Upper lobe of left lung (tissue), 4 donors: ENCODE results near the gene FBH1.

Experiments
- EP300 ChIP-seq, 4 donors: sonication (generic); formaldehyde crosslinking; IDR thresholded peaks; one replicate each; pipeline ENCODE4 v1.5.1; 2017; ENCODE audit warnings: antibody characterized with exemption in 4 of 4, control low read depth in 2 of 4
- POLR2A ChIP-seq, 4 donors: fragments of 450-650 bp; IDR thresholded peaks; one replicate each; pipeline ENCODE4 v1.5.1; 2016 to 2017; ENCODE audit warnings: antibody characterized with exemption in 4 of 4, mild to moderate bottlenecking in 2 of 4
- POLR2AphosphoS5 ChIP-seq, 2 donors: sonication (generic); formaldehyde crosslinking; IDR thresholded peaks; one replicate each; pipeline ENCODE4 v1.5.1; 2017; ENCODE audit warnings: antibody characterized with exemption in 2 of 2
- TF ChIP-seq, protein P1 (sequence below), 6 experiments: fragments of 450-650 bp in 4 of 6; fragments of 200-600 bp in 2 of 6; sonication (generic) in 2 of 6; IDR thresholded peaks; one replicate each; pipeline ENCODE4 v1.5.1; 2016 to 2019; ENCODE audit warnings: antibody characterized with exemption in 6 of 6

DNA sequence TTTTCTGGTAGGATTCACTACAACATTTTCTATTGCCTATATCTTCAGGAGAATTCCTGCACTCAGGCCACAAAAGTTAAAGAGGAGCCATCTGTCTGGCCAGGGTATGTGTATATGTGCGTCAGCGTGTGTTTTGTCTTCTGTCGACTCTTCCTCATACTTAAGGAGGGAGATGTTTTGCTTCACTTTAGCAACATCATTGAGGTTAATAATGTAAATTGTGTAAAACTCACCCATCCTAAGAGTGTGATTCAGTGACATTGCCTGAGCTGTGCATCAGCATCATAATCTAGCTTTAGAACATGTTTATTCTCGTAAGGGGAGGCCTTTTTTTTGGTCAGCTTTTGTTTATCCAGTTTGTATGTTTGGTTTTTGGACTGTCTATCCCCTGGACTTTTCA, 23.7 kb downstream of the FBH1 start:
- TF ChIP-seq, protein P1, sequence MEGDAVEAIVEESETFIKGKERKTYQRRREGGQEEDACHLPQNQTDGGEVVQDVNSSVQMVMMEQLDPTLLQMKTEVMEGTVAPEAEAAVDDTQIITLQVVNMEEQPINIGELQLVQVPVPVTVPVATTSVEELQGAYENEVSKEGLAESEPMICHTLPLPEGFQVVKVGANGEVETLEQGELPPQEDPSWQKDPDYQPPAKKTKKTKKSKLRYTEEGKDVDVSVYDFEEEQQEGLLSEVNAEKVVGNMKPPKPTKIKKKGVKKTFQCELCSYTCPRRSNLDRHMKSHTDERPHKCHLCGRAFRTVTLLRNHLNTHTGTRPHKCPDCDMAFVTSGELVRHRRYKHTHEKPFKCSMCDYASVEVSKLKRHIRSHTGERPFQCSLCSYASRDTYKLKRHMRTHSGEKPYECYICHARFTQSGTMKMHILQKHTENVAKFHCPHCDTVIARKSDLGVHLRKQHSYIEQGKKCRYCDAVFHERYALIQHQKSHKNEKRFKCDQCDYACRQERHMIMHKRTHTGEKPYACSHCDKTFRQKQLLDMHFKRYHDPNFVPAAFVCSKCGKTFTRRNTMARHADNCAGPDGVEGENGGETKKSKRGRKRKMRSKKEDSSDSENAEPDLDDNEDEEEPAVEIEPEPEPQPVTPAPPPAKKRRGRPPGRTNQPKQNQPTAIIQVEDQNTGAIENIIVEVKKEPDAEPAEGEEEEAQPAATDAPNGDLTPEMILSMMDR (IDR thresholded peaks at IDR 0.05), result no peak
- TF ChIP-seq POLR2AphosphoS5 (IDR thresholded peaks at IDR 0.05) (no peak), EP300 (IDR thresholded peaks at IDR 0.05) (no peak), POLR2A (IDR thresholded peaks at IDR 0.05) (no peak)
